ENCODE results near the gene CCDC85C. TPM values are rescaled to one million over a fixed set of nuclear protein-coding genes. Genes with fewer than 3 reads are reported as not detected.
A peak's percentile ranks its signal among the peaks of the same experiment; 100 is the strongest.

Gene CCDC85C
- total RNA-seq, 1 donor from 2014 or later = 1.9 TPM

GRCh38 chr14:99515301-99516155 lies 88.5 kb downstream of the CCDC85C start:
- Mint-ChIP-seq H3K36me3 (ENCODE audit: low read depth) (peaks cover 21% of the 10 kb centered on the region), H3K27me3 (no peaks in the 10 kb centered on the region), H3K4me3 (no peak overlapping the region), H3K27ac (no peak overlapping the region), H3K4me1 (no peaks in the 10 kb centered on the region), H3K9me3 (no peaks in the 10 kb centered on the region)
- DNase-seq = no peak
- no peak for TF ChIP-seq CTCF (IDR thresholded peaks at IDR 0.05)
- CTCF ChIA-PET = interaction anchor here (1.5 kb wide), 1 partner anchor 370 kb away, joined by 4 read pairs; no protein-coding TSS in a partner anchor
- ATAC-seq (ENCODE audit: low read depth) = no peak
- intact Hi-C loops (cut with micrococcal nuclease) = no loop called here
- POLR2A ChIA-PET = no interaction called here

- no peak for TF ChIP-seq CTCF (IDR thresholded peaks at IDR 0.05)
- no peak for ATAC-seq (ENCODE audit: low read depth)
- H3K27me3 Mint-ChIP-seq = no peaks in the 10 kb centered on the region
- ChIA-PET POLR2A (no interaction called here), CTCF (interaction anchor here (1.5 kb wide), 1 partner anchor 371 kb away, joined by 4 read pairs; no protein-coding TSS in a partner anchor)
- H3K36me3 Mint-ChIP-seq (ENCODE audit: low read depth) = peaks cover 23% of the 10 kb centered on the region
- DNase-seq = no peak
- intact Hi-C loops (cut with micrococcal nuclease) = no loop called here
- no peaks in the 10 kb centered on the region for H3K4me1 Mint-ChIP-seq
- no peaks in the 10 kb centered on the region for H3K9me3 Mint-ChIP-seq
- no peak overlapping the region for H3K4me3 Mint-ChIP-seq
- no peak overlapping the region for H3K27ac Mint-ChIP-seq
These were observed 89.3 kb downstream of the CCDC85C start for GRCh38 chr14:99514552-99515300.

DNA sequence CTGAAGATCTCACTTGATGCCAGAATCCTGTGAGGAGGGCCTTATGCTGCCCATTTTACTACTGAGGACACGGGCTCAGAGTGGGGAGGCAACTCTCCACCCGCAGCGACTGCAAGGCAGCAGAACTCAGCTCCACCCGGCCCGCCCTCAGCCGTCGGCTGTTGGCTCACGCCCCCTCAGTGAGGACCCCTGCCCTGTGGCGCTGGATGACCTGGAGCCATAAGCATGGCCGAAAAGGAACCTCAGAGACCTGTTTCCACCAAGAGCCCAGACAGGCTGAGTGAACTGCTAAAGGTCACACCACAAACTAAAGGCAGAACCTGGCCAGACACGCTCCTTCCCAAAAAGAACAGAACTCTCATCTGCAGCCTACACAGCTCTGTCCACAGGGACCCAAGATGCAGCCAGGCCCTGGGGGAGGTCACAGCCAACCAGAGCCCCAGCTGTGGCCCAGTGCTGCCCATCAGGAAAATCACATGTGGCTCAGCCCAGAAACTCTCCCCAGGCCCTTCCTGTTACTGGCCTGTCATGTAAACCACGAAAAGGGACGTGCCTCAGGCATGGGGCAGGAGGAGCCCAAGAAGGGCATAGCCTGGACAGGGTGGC lies 90.0 kb downstream of the CCDC85C start:
- H3K4me3 Mint-ChIP-seq = no peak overlapping the region
- peaks cover 30% of the 10 kb centered on the region for H3K36me3 Mint-ChIP-seq (ENCODE audit: low read depth)
- no peaks in the 10 kb centered on the region for H3K27me3 Mint-ChIP-seq
- TF ChIP-seq CTCF (IDR thresholded peaks at IDR 0.05) = no peak
- ChIA-PET POLR2A (no interaction called here), CTCF (no interaction called here)
- intact Hi-C loops (cut with micrococcal nuclease) = no loop called here
- ATAC-seq (ENCODE audit: low read depth) = no peak
- no peaks in the 10 kb centered on the region for H3K4me1 Mint-ChIP-seq
- H3K9me3 Mint-ChIP-seq = no peaks in the 10 kb centered on the region
- peak overlapping the region; percentile 9 for H3K27ac Mint-ChIP-seq
- DNase-seq = no peak

DNA sequence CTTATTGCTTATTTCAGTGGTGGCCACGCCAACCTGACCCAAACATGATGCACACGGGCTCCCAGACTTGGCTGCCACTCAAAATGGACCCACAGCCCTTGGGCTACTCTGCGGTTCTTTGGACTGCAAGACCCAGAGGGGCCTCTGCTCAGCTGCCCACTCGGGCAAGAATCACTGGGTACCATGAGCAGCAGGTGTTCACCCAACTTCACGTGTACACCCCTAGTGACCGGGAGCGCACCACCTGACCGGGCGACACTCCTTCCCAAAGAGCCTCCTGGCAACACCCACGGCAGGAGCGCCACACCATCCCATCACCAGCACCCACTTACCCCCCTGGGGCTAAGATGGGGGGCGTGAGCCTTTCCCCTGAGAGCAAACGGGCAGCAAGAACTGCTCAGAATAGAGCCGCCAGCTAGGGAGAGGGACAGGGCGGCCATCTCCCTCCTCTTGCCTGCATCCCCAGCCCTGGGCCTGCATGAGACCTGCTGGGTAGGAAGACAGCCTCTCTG lies 90.8 kb downstream of the CCDC85C start:
- no peak overlapping the region for H3K27ac Mint-ChIP-seq
- intact Hi-C loops (cut with micrococcal nuclease) = no loop called here

More for the DNA sequence above, 90.8 kb downstream of the CCDC85C start:
- DNase-seq (no peak), ATAC-seq (ENCODE audit: low read depth) (no peak)
- CTCF ChIA-PET = no interaction called here
- no peaks in the 10 kb centered on the region for H3K4me1 Mint-ChIP-seq
- no peak overlapping the region for H3K4me3 Mint-ChIP-seq
- TF ChIP-seq CTCF (IDR thresholded peaks at IDR 0.05) = no peak
- H3K9me3 Mint-ChIP-seq = no peaks in the 10 kb centered on the region
- POLR2A ChIA-PET = no interaction called here
- H3K36me3 Mint-ChIP-seq (ENCODE audit: low read depth) = peaks cover 38% of the 10 kb centered on the region
- no peaks in the 10 kb centered on the region for H3K27me3 Mint-ChIP-seq

Data from activated B cell treated with CpG ODN at 0.5 μM for 24 hours (primary cell).